ENCODE data around the gene MYADM.

DNA sequence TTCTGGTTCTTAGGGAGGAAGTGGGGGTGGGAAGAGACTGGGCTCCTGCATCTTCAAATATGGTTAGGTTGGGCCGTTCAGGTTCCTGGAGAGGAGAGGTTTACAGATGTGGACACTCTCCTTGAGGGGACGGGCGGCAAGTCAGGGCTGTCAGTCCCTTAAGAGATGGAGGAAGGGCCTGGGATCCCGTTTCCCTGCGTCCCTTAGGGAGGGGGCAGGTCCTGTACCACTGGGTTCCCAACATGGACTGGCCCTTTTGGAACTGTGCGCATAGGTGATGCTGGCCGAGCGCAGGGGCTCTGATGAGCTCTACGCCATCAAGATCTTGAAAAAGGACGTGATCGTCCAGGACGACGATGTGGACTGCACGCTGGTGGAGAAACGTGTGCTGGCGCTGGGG is 30.5 kb downstream of the MYADM start:
- TF ChIP-seq ATRX (CRISPR knock-in tag; IDR thresholded peaks at IDR 0.05; ENCODE audit: borderline replicate concordance) = no peak
- TF ChIP-seq, protein P1, sequence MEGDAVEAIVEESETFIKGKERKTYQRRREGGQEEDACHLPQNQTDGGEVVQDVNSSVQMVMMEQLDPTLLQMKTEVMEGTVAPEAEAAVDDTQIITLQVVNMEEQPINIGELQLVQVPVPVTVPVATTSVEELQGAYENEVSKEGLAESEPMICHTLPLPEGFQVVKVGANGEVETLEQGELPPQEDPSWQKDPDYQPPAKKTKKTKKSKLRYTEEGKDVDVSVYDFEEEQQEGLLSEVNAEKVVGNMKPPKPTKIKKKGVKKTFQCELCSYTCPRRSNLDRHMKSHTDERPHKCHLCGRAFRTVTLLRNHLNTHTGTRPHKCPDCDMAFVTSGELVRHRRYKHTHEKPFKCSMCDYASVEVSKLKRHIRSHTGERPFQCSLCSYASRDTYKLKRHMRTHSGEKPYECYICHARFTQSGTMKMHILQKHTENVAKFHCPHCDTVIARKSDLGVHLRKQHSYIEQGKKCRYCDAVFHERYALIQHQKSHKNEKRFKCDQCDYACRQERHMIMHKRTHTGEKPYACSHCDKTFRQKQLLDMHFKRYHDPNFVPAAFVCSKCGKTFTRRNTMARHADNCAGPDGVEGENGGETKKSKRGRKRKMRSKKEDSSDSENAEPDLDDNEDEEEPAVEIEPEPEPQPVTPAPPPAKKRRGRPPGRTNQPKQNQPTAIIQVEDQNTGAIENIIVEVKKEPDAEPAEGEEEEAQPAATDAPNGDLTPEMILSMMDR (CRISPR knock-in tag; IDR thresholded peaks at IDR 0.05) = no peak
- no peak for TF ChIP-seq TARDBP (CRISPR knock-in tag; IDR thresholded peaks at IDR 0.05)
- TF ChIP-seq CEBPB (IDR thresholded peaks at IDR 0.05; ENCODE audit: borderline replicate concordance, low read depth, low read length) = no peak
- no peak for TF ChIP-seq EED (CRISPR knock-in tag; IDR thresholded peaks at IDR 0.05)
- TF ChIP-seq POLR2G (IDR thresholded peaks at IDR 0.05; ENCODE audit: low read depth, low read length) = no peak

All from HepG2 (cell line).